ENCODE measurements around the gene EHD4. TPM values are rescaled to one million over a fixed set of nuclear protein-coding genes. Genes with fewer than 3 reads are reported as not detected.

EHD4 gene
- total RNA-seq, 8 experiments from 2014 or later = 3.6 to 45.8 (median 6.6) TPM

- no peaks in the 10 kb centered on the region for H3K4me1 ChIP-seq (replicated peaks in 1 of 2)
- in situ Hi-C loops (cut with MboI; ENCODE audit: low pct_unique_long_range_greater_than_20kb in 2 of 9, low sequenced_read_pairs in 9 of 9, unreplicated experiment in 9 of 9) = no loop called here
- no peak overlapping the region for H3K4me3 ChIP-seq
- peak in 1 of 8 experiments; percentile 8 for ATAC-seq (replicated peaks in 6 of 8)
- WGBS, 10 experiments = 33 to 100% (median 86%) methylated on average over 1 to 5 of the region's 17 CpGs; no CpG with 5 or more reads in 3 of the 10 experiments
- no peak overlapping the region for H3K27ac ChIP-seq
Measured at GRCh38 chr15:41908736-41909461, 63.5 kb downstream of the EHD4 start.

- H3K4me3 ChIP-seq = no peak overlapping the region
- no peak for ATAC-seq (replicated peaks in 6 of 8)
- no peaks in the 10 kb centered on the region for H3K4me1 ChIP-seq (replicated peaks in 1 of 2)
- no peak overlapping the region for H3K27ac ChIP-seq
- WGBS, 10 experiments = 82 to 100% (median 96%) methylated on average over 1 to 2 of the region's 3 CpGs; no CpG with 5 or more reads in 6 of the 10 experiments
- in situ Hi-C loops (cut with MboI; ENCODE audit: low pct_unique_long_range_greater_than_20kb in 2 of 9, low sequenced_read_pairs in 9 of 9, unreplicated experiment in 9 of 9) = no loop called here
Measured at GRCh38 chr15:41907141-41907540, 65.2 kb downstream of the EHD4 start.

DNA sequence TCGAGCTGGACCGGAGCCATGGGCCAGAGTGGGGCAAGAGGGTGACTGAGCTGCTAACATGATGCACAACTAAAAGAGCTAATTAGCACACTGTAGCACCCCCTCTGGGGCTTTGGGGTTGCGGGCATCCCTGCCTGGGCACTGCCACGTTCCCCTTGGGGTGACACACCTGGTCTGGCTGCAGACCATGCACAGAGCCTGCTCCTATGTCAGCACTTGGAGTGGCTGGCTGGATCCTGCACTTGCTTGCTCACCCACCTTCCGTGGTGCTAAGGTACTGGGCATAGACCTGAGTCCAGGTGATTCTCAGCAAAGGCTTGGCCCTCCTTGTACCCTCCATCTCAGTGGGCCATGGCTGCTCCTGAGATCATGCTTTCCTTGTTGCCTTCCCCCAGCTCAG lies 65.7 kb downstream of the EHD4 start:
- no peak overlapping the region for H3K4me3 ChIP-seq
- no peak for ATAC-seq (replicated peaks in 6 of 8)
- WGBS, 10 experiments = 60 to 100% (median 96%) methylated on average over 1 to 3 of the region's 5 CpGs; no CpG with 5 or more reads in 6 of the 10 experiments
- in situ Hi-C loops (cut with MboI; ENCODE audit: low pct_unique_long_range_greater_than_20kb in 2 of 9, low sequenced_read_pairs in 9 of 9, unreplicated experiment in 9 of 9) = no loop called here
- H3K4me1 ChIP-seq (replicated peaks in 1 of 2) = no peaks in the 10 kb centered on the region
- no peak overlapping the region for H3K27ac ChIP-seq

DNA sequence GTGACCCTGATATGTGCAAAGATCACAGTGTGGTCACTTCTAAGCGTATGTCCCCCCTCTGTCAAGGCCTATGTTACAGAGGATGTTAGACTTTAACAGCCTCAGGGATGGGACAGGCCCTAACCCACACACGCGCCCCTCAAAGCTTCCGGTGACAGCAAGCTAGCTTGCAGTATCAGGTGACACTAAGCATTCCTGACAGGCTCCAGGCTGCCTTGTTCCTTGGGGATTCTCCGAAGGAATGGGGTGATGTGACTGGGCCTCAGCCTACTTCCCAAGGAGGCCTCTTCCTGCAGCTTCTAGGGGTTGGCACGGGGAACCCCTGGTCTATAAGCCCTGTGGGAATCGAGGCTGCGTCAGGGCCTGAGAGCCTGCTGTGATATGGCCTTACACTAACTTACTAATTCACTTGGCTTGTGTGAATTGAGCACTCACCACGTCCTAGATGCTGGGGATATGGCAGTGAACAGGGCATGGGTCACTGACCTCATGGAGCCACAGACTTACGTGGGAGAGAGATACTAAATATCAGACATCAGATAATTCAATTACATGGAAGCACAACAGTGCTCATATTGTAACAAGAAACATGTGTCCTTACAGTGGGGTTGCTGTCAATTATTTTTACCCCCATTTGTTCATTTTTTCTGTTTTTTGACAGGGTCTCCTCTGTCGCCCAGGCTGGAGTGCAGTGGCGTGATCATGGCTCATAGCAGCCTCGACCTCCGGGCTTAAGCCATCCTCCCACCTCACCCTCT lies 67.1 kb downstream of the EHD4 start:
- in situ Hi-C loops (cut with MboI; ENCODE audit: low pct_unique_long_range_greater_than_20kb in 2 of 9, low sequenced_read_pairs in 9 of 9, unreplicated experiment in 9 of 9) = no loop called here
- Histone ChIP-seq H3K27ac (no peak overlapping the region), H3K4me1 (replicated peaks in 1 of 2) (no peaks in the 10 kb centered on the region), H3K4me3 (no peak overlapping the region)
- WGBS, 10 experiments = 53 to 100% (median 87%) methylated on average over 1 to 13 of the region's 14 CpGs; no CpG with 5 or more reads in 2 of the 10 experiments
- peak in 5 of 8 experiments; percentile 9 to 23 (median 17) for ATAC-seq (replicated peaks in 6 of 8)

DNA sequence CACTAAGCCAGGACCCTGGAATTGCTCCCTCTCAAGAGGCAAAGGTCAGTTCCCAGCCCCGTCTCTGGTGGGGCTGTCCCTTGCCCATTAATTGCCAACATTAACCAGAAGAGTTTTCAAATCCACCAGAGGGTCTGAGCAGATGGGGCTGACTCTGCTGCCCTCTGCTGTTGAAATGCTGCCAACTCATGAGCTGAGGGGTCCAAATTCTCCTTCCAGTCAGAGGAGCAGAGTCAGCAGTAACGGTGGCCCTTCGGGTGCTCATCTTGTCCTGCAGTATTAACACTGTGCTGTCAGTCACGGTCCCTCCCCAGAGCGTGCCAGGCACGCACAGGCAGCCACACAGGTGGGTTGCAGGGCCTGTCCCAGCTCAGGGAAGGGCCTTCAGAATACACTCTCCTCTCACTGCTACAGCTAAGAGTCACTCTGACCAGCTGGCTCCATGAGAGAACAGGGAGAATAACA lies 67.8 kb downstream of the EHD4 start:
- Histone ChIP-seq H3K4me3 (no peak overlapping the region), H3K4me1 (replicated peaks in 1 of 2) (no peaks in the 10 kb centered on the region), H3K27ac (no peak overlapping the region)
- in situ Hi-C loops (cut with MboI; ENCODE audit: low pct_unique_long_range_greater_than_20kb in 2 of 9, low sequenced_read_pairs in 9 of 9, unreplicated experiment in 9 of 9) = no loop called here
- WGBS, 10 experiments = 3 to 20% (median 10%) methylated on average over 1 to 5 of the region's 6 CpGs; no CpG with 5 or more reads in 7 of the 10 experiments
- peak; percentile 78 to 95 (median 85) for ATAC-seq (replicated peaks in 6 of 8)

- WGBS, 10 experiments = 40 to 100% (median 89%) methylated on average over 1 to 7 of the region's 13 CpGs; no CpG with 5 or more reads in 4 of the 10 experiments
- in situ Hi-C loops (cut with MboI; ENCODE audit: low pct_unique_long_range_greater_than_20kb in 2 of 9, low sequenced_read_pairs in 9 of 9, unreplicated experiment in 9 of 9) = no loop called here
- Histone ChIP-seq H3K27ac (no peak overlapping the region), H3K4me1 (replicated peaks in 1 of 2) (no peaks in the 10 kb centered on the region), H3K4me3 (no peak overlapping the region)
- no peak for ATAC-seq (replicated peaks in 6 of 8)
Measured at GRCh38 chr15:41903782-41904181, 68.6 kb downstream of the EHD4 start.

- 58 to 100% (median 87%) methylated on average over 2 to 5 of the region's 5 CpGs; no CpG with 5 or more reads in 3 of the 10 experiments for WGBS, 10 experiments
- in situ Hi-C loops (cut with MboI; ENCODE audit: low pct_unique_long_range_greater_than_20kb in 2 of 9, low sequenced_read_pairs in 9 of 9, unreplicated experiment in 9 of 9) = no loop called here
- Histone ChIP-seq H3K4me3 (no peak overlapping the region), H3K4me1 (replicated peaks in 1 of 2) (no peaks in the 10 kb centered on the region), H3K27ac (no peak overlapping the region)
- ATAC-seq (replicated peaks in 6 of 8) = no peak
Measured at GRCh38 chr15:41901431-41901830, 70.9 kb downstream of the EHD4 start.

GRCh38 chr15:41900526-41901380 lies 71.6 kb downstream of the EHD4 start:
- H3K27ac ChIP-seq = no peak overlapping the region
- WGBS, 10 experiments = 60 to 100% (median 97%) methylated on average over 2 to 6 of the region's 36 CpGs; no CpG with 5 or more reads in 4 of the 10 experiments
- ATAC-seq (replicated peaks in 6 of 8) = no peak
- in situ Hi-C loops (cut with MboI; ENCODE audit: low pct_unique_long_range_greater_than_20kb in 2 of 9, low sequenced_read_pairs in 9 of 9, unreplicated experiment in 9 of 9) = no loop called here
- H3K4me3 ChIP-seq = no peak overlapping the region
- H3K4me1 ChIP-seq (replicated peaks in 1 of 2) = no peaks in the 10 kb centered on the region

DNA sequence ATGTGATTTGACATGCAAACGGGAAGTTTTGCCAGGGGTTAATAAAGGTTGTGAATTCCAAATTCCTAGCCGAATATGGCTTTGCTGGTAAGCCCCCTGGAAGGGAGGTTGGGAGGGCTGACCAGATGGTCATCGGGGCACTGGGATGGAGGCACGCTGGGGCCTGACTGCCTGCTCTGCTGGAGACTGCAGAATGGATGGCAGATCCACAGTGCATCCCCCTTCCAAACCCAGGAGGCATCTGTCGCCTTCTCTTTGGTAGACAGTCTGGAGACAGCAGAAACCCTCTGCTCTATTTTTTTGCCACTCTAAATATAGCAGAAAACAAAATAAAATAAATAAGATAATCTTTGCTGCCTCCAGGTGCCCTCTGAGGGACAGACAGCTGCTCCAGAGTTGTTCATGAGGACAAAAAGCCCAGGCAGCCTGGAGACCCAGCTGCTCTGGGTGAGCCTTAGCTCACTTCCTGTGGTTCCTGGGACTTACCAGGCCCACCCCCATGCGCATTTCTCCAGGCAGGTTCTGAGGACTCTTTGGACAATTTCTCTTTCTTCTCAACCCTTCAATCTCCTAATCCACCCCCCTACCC lies 72.4 kb downstream of the EHD4 start:
- Histone ChIP-seq H3K27ac (no peak overlapping the region), H3K4me1 (replicated peaks in 1 of 2) (no peaks in the 10 kb centered on the region), H3K4me3 (no peak overlapping the region)
- ATAC-seq (replicated peaks in 6 of 8) = peak in 1 of 8 experiments; percentile 12
- WGBS, 10 experiments = 50 to 100% (median 67%) methylated on average over 1 to 5 of the region's 6 CpGs; no CpG with 5 or more reads in 3 of the 10 experiments
- in situ Hi-C loops (cut with MboI; ENCODE audit: low pct_unique_long_range_greater_than_20kb in 2 of 9, low sequenced_read_pairs in 9 of 9, unreplicated experiment in 9 of 9) = no loop called here

DNA sequence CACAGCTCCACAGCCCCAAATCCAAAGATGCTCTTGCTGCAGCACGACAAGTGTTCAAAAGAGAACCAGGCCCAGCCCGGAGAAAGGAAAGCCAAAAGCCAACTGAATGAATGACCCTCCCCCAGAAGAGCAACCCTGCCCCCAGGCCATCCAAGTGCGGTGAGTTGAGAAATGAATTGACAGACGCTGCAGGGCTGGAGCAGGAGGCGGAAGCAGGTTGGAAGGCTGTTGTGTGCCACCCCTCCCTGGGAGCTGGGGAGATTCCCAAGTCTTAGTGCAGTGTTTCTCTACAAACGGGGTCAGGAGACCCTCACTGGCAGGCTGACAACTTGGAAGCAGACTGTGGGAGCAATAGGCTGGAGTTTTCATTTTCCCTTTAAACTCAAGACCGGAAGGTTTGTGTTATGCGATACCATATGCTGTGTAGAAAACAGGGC lies 75.0 kb downstream of the EHD4 start:
- Histone ChIP-seq H3K27ac (no peak overlapping the region), H3K4me1 (replicated peaks in 1 of 2) (peaks cover 0 to 4% of the 10 kb centered on the region in 2 donors), H3K4me3 (no peak overlapping the region)
- 50 to 100% (median 68%) methylated on average over 1 to 7 of the region's 8 CpGs; no CpG with 5 or more reads in 4 of the 10 experiments for WGBS, 10 experiments
- in situ Hi-C loops (cut with MboI; ENCODE audit: low pct_unique_long_range_greater_than_20kb in 2 of 9, low sequenced_read_pairs in 9 of 9, unreplicated experiment in 9 of 9) = no loop called here
- no peak for ATAC-seq (replicated peaks in 6 of 8)

- Histone ChIP-seq H3K4me1 (replicated peaks in 1 of 2) (peaks cover 2 to 7% of the 10 kb centered on the region in 2 donors), H3K4me3 (no peak overlapping the region), H3K27ac (no peak overlapping the region)
- in situ Hi-C loops (cut with MboI; ENCODE audit: low pct_unique_long_range_greater_than_20kb in 2 of 9, low sequenced_read_pairs in 9 of 9, unreplicated experiment in 9 of 9) = no loop called here
- no peak for ATAC-seq (replicated peaks in 6 of 8)
- 57 to 100% (median 100%) methylated on average over 1 to 3 of the region's 6 CpGs; no CpG with 5 or more reads in 1 of the 10 experiments for WGBS, 10 experiments
Measured at GRCh38 chr15:41896566-41896965, 75.8 kb downstream of the EHD4 start.

DNA sequence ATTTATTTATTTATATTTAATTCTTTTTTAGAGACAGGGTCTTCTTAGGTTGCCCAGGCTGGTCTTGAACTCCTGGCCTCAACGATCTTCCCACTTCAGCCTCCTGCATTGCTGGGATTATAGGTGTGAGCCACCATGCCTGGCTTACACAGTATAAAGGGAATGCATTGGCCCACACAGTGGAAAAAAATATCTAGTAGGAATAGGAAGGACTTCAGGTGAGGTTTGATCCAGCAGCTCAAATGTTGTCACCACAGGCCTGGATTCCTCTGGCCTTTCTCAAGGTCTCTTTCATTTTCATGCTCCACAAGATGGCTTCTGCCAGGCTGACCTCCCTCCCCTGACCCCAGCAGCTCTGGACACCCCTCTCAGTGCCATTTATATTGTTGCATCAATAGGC lies 76.4 kb downstream of the EHD4 start:
- in situ Hi-C loops (cut with MboI; ENCODE audit: low pct_unique_long_range_greater_than_20kb in 2 of 9, low sequenced_read_pairs in 9 of 9, unreplicated experiment in 9 of 9) = no loop called here

More for the DNA sequence above, 76.4 kb downstream of the EHD4 start:
- H3K27ac ChIP-seq = no peak overlapping the region
- H3K4me3 ChIP-seq = no peak overlapping the region
- peaks cover 8 to 13% of the 10 kb centered on the region in 2 donors for H3K4me1 ChIP-seq (replicated peaks in 1 of 2)
- 89 to 100% methylated on average over 1 of the region's 1 CpG; no CpG with 5 or more reads in 8 of the 10 experiments for WGBS, 10 experiments
- no peak for ATAC-seq (replicated peaks in 6 of 8)

Data from motor neuron (in vitro differentiated cells).